ENCODE results near the gene SF3A2. TPM values are rescaled to one million over a fixed set of nuclear protein-coding genes. Genes with fewer than 3 reads are reported as not detected.

Gene SF3A2
- total RNA-seq, 2 experiments from 2014 or later, result 124 to 206 TPM

DNA sequence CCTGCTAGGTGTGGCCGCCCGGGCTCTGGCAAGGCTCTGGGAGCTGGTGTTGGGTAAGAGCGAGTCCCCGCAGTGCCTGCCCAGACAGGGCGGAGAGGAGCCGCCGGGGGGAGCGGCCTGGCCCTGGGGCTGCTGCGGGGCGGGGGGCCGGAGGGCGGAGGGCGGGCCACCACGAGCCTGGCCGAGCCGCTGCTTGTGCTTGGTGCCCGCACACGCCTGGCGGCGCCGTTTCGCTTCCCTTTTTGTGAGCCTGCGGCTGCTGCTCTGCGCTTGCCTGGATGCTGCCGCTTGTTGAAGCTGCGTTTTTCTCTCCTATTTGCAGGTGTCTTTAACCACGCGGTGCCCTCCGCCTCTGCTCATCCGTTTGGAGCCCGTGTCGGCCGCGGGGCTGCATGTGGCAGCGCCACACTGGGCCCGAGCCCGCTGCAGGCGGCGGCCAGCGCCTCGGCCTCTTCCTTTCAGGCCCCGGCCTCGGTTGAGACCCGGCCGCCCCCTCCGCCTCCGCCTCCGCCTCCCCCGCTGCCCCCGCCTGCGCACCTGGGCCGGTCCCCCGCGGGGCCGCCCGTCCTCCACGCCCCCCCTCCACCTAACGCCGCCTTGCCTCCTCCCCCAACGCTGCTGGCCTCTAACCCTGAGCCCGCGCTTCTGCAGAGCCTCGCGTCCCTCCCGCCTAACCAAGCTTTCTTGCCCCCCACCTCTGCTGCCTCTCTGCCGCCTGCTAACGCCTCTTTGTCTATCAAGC is 9.0 kb upstream of the SF3A2 start:
- CTCF ChIA-PET (ENCODE audit: unreplicated experiment), result interaction anchor here (0.6 kb wide), 1 partner anchor 68 kb away, joined by 17 read pairs; no protein-coding TSS in a partner anchor
- peak overlapping the region; percentile 94 for H3K27ac ChIP-seq (ENCODE audit: low read depth, low read length, poor library complexity, severe bottlenecking)
- intact Hi-C loops (cut with micrococcal nuclease; ENCODE audit: unreplicated experiment), result loop anchor here (2.0 kb wide), 1 partner anchor 71 kb away; no protein-coding TSS in a partner anchor
- peak; percentile 99 for DNase-seq (ENCODE audit: low spot score)
- TF ChIP-seq EZH2phosphoT487 (IDR thresholded peaks at IDR 0.05; ENCODE audit: borderline replicate concordance, low read depth, low read length), result no peak
- TF ChIP-seq, protein P1, sequence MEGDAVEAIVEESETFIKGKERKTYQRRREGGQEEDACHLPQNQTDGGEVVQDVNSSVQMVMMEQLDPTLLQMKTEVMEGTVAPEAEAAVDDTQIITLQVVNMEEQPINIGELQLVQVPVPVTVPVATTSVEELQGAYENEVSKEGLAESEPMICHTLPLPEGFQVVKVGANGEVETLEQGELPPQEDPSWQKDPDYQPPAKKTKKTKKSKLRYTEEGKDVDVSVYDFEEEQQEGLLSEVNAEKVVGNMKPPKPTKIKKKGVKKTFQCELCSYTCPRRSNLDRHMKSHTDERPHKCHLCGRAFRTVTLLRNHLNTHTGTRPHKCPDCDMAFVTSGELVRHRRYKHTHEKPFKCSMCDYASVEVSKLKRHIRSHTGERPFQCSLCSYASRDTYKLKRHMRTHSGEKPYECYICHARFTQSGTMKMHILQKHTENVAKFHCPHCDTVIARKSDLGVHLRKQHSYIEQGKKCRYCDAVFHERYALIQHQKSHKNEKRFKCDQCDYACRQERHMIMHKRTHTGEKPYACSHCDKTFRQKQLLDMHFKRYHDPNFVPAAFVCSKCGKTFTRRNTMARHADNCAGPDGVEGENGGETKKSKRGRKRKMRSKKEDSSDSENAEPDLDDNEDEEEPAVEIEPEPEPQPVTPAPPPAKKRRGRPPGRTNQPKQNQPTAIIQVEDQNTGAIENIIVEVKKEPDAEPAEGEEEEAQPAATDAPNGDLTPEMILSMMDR (conservative IDR thresholded peaks at IDR 0.05; ENCODE audit: low read length), result peak; percentile 49; the same call in 1 of the 2 replicates
- H3K9me3 ChIP-seq (ENCODE audit: low read length), result no peaks in the 10 kb centered on the region
- peak overlapping the region; percentile 57 for H3K4me3 ChIP-seq (ENCODE audit: low read depth, low read length, poor library complexity, severe bottlenecking)
- H3K4me1 ChIP-seq (ENCODE audit: insufficient read depth, low read length, poor library complexity, severe bottlenecking), result peaks cover 67% of the 10 kb centered on the region
- H3K79me2 ChIP-seq (ENCODE audit: insufficient read depth, low read depth, low read length), result peaks cover 10% of the 10 kb centered on the region; the same call in 1 of the 2 replicates
- no peak overlapping the region for H2AFZ ChIP-seq (ENCODE audit: low read length)
- H3K36me3 ChIP-seq (ENCODE audit: insufficient read depth, low read length), result peaks cover 78% of the 10 kb centered on the region
- no peaks in the 10 kb centered on the region for H3K9me2 ChIP-seq (ENCODE audit: insufficient read depth, low read length)
- BruUV-seq (replicated peaks), result no TSS peak
- POLR2A ChIA-PET, result interaction anchor here (0.6 kb wide), 3 partner anchors 25 to 157 kb away, joined by 3 to 9 read pairs (median 3); no protein-coding TSS in a partner anchor
- H3K4me2 ChIP-seq (ENCODE audit: low read length), result peak overlapping the region; percentile 74
- H4K20me1 ChIP-seq (ENCODE audit: insufficient read depth, low read length), result no peaks in the 10 kb centered on the region

DNA sequence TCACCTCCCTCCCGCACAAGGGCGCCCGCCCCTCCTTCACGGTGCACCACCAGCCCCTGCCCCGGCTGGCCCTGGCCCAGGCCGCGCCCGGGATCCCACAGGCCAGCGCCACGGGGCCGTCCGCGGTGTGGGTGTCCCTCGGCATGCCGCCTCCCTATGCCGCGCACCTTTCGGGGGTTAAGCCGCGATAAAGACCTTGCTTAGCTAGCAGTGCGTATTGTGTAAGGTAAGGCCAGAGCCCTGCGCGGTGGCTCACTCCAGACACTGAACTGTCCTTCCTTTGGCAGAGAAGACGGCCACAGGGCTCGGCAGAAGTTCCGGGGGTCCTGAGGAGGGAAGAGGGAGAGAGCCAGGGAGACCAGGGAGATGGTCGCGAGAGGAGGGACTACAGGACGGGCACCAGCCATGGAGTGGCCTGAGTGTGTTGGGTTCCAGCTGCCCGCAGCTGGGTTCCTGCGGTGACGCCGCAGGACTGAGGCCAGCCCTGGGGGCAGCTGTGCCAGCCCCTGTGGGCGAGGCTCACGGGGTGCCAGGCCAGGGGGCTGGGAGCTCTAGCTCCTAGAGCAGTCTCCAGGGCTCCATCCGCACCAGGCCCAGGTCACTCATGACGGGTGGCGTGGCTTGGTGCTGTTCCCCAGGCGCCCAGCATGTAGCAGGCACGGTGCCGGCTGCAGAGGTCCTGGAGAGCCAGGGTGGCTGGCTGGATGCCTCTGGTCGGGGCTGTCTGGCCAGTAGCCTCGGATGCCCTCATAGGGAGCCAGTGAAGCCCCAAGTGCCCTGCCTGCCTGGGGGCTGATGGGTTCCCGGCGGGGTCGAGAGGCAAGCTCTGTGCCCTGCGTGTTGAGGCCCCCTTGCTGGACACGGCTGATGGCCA is 8.2 kb upstream of the SF3A2 start:
- Histone ChIP-seq H3K9me3 (ENCODE audit: low read length) (no peaks in the 10 kb centered on the region), H3K36me3 (ENCODE audit: insufficient read depth, low read length) (peaks cover 83% of the 10 kb centered on the region), H3K9me2 (ENCODE audit: insufficient read depth, low read length) (no peaks in the 10 kb centered on the region), H3K4me1 (ENCODE audit: insufficient read depth, low read length, poor library complexity, severe bottlenecking) (peaks cover 67% of the 10 kb centered on the region), H3K79me2 (ENCODE audit: insufficient read depth, low read depth, low read length) (peaks cover 10% of the 10 kb centered on the region; the same call in 1 of the 2 replicates), H3K4me2 (ENCODE audit: low read length) (peak overlapping the region; percentile 69), H3K27ac (ENCODE audit: low read depth, low read length, poor library complexity, severe bottlenecking) (peak overlapping the region; percentile 94), H2AFZ (ENCODE audit: low read length) (no peak overlapping the region), H3K4me3 (ENCODE audit: low read depth, low read length, poor library complexity, severe bottlenecking) (peak overlapping the region; percentile 57), H4K20me1 (ENCODE audit: insufficient read depth, low read length) (no peaks in the 10 kb centered on the region)
- CTCF ChIA-PET (ENCODE audit: unreplicated experiment), result interaction anchor here (0.6 kb wide), 1 partner anchor 67 kb away, joined by 17 read pairs; no protein-coding TSS in a partner anchor
- intact Hi-C loops (cut with micrococcal nuclease; ENCODE audit: unreplicated experiment), result no loop called here
- BruUV-seq (replicated peaks), result no TSS peak
- TF ChIP-seq, protein P1 (conservative IDR thresholded peaks at IDR 0.05; ENCODE audit: low read length), result no peak
- no peak for TF ChIP-seq EZH2phosphoT487 (IDR thresholded peaks at IDR 0.05; ENCODE audit: borderline replicate concordance, low read depth, low read length)
- DNase-seq (ENCODE audit: low spot score), result no peak
- POLR2A ChIA-PET, result interaction anchor here (0.6 kb wide), 2 partner anchors 26 to 90 kb away, joined by 3 to 9 read pairs; no protein-coding TSS in a partner anchor

Measured in OCI-LY7 (cell line).